Stomach smooth muscle (tissue), 2 donors: ENCODE results near the gene RNU4-1.
A peak's percentile ranks its signal among the peaks of the same experiment; 100 is the strongest.

Experiments
- H3K27ac ChIP-seq: one replicate; pipeline ENCODE4 v1.7.0; 2013; ENCODE audit warnings: mild to moderate bottlenecking, low read length, inconsistent platforms
- H3K27me3 ChIP-seq, 2 donors: one replicate each; pipeline ENCODE4 v1.7.0; 2013; ENCODE audit warnings: low read length in 2 of 2; ENCODE audit not compliant: insufficient read depth in 2 of 2, control insufficient read depth in 1 of 2
- H3K36me3 ChIP-seq, 2 donors: one replicate each; pipeline ENCODE4 v1.7.0; 2013; ENCODE audit warnings: low read length in 2 of 2; ENCODE audit not compliant: control insufficient read depth in 2 of 2, insufficient read depth in 2 of 2
- H3K4me1 ChIP-seq: one replicate; pipeline ENCODE4 v1.7.0; 2013; ENCODE audit warnings: low read length; ENCODE audit not compliant: control insufficient read depth, insufficient read depth
- H3K4me3 ChIP-seq, 2 donors: one replicate each; pipeline ENCODE4 v1.7.0; 2013; ENCODE audit warnings: low read length in 2 of 2
- H3K9ac ChIP-seq, 2 donors: one replicate each; pipeline ENCODE4 v1.7.0; 2013; ENCODE audit warnings: low read length in 2 of 2, mild to moderate bottlenecking in 1 of 2
- H3K9me3 ChIP-seq, 2 donors: one replicate each; pipeline ENCODE4 v1.7.0; 2013; ENCODE audit warnings: low read length in 2 of 2; ENCODE audit not compliant: control insufficient read depth in 2 of 2
- donor health status: healthy.
- donor health status: Pancreatic carcinoma.

The RNU4-1 gene

DNA sequence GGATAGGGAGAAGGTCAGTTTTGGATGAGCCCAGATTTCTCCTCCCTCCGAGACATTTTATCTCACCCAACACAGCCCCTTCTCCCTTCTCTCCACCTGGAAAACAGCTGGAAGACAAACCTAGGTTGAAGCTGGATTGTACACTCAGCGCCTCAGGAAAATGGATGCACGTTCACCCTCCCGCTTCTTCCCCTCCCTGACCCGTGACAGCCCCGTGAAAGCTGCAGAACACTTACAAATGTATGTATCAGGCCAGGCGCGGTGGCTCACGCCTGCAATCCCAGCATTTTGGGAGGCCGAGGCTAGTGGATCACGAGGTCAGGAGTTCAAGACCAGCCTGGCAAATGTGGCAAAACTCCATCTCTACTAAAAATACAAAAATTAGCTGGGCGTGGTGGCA is 5.5 kb downstream of the RNU4-1 start:
- no peaks in the 10 kb centered on the region for H3K36me3 ChIP-seq
- H3K9me3 ChIP-seq = no peaks in the 10 kb centered on the region

DNA sequence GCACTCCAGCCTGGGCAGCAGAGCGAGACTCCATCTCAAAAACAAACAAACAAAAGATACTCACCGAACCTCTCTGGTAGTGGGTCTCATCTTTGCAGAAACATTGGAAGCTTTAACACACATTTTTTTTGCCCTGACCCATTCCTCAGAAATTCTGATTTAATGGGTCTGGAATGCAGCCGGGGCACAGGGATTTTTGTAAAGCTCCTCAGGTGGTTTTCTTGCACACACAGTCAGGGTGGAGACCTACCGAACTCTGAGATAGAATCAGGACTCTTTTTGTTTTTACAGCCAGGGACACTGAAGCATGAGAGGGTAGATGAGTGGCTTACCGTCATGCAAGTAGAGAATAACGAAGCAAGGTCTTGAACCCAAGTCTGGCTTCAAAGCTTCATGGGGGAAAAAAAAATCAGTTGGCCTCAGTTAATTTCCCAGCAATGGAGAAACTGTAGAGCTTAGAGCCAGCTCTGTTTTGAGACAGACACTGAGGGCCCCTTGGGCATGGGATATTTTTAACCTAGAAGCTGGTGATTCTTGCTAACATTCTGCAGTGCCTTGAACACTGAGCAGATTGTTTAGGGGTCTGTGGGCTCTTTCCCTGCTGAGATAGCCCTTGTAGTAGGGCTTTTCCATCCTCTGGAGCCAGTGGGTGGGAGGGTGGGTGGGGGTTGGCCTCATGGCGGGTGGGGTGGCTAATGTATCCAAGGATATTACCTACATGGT is 6.1 kb downstream of the RNU4-1 start:
- Histone ChIP-seq H3K4me3 (no peak overlapping the region), H3K9ac (no peak overlapping the region), H3K9me3 (no peaks in the 10 kb centered on the region), H3K36me3 (no peaks in the 10 kb centered on the region), H3K27ac (no peak overlapping the region), H3K27me3 (no peaks in the 10 kb centered on the region), H3K4me1 (peaks cover 11% of the 10 kb centered on the region)

More for the DNA sequence above, 5.5 kb downstream of the RNU4-1 start:
- H3K27ac ChIP-seq = no peak overlapping the region
- H3K4me3 ChIP-seq = no peak overlapping the region
- peaks cover 13% of the 10 kb centered on the region for H3K4me1 ChIP-seq
- no peaks in the 10 kb centered on the region for H3K27me3 ChIP-seq
- H3K9ac ChIP-seq = no peak overlapping the region

DNA sequence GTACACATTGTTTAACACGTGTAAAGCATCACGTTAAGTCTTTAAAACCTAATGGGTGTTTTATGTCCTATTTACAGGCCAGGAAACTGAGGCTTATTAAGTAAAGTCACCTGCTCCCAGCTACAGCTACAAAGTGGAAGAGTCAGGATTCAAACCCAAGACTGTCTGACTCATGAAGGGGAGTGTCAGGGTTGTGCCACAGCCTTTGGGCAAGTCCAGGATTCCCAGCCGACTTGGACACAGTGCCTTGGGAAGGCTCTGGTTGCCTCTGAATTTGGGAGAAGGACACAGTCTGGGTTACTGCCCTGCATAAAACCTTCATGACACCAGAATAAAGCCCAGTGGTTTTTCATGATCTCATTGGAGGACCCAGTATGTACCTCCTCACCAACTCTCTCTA is 8.7 kb downstream of the RNU4-1 start:
- no peak overlapping the region for H3K4me3 ChIP-seq
- H3K27me3 ChIP-seq = no peaks in the 10 kb centered on the region
- no peaks in the 10 kb centered on the region for H3K36me3 ChIP-seq
- no peaks in the 10 kb centered on the region for H3K9me3 ChIP-seq
- H3K4me1 ChIP-seq = no peaks in the 10 kb centered on the region
- no peak overlapping the region for H3K27ac ChIP-seq
- no peak overlapping the region for H3K9ac ChIP-seq

DNA sequence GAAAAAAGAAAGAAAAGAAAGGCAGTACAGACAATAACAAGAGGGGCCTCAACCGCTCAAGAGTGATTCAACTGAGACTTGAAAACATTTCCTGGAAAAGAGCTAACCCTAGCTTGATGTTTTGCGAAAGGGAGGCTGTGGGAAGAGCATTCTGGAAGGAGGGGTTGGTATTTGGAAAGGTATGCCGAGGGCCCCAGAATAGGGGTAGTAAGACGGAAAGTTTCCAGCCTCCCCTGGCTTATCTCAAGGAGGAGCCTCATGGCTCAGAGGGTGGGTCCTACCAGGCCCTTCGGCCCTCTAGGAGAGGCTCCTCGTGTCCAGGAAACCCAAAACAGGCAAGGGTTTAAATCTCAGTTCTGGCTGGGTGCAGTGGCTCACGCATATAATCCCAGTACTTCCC is 9.7 kb downstream of the RNU4-1 start:
- Histone ChIP-seq H3K4me1 (no peaks in the 10 kb centered on the region), H3K27me3 (no peaks in the 10 kb centered on the region), H3K27ac (no peak overlapping the region), H3K9ac (no peak overlapping the region), H3K9me3 (no peaks in the 10 kb centered on the region), H3K36me3 (no peaks in the 10 kb centered on the region), H3K4me3 (no peak overlapping the region)

- Histone ChIP-seq H3K9me3 (no peaks in the 10 kb centered on the region), H3K4me3 (no peak overlapping the region), H3K36me3 (no peaks in the 10 kb centered on the region), H3K27ac (no peak overlapping the region), H3K9ac (no peak overlapping the region), H3K4me1 (no peaks in the 10 kb centered on the region), H3K27me3 (no peaks in the 10 kb centered on the region)
Measured at GRCh38 chr12:120278137-120279069, 14.6 kb downstream of the RNU4-1 start.

DNA sequence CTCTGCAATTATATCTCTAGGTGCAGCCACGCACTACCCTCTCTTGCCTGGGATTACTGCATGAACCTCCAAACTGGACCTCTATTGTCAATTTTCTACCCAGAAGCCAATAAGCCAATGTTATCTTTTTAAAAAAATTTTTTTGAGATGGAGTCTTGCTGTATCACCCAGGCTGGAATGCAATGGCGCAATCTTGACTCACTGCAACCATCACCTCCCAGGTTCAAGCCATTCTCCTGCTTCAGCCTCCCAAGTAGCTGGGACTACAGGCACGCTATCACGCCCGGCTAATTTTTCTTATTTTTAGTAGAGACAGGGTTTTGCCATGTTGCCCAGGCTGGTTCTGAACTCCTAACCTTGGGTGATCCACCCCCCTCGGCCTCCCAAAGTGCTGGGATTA is 16.3 kb downstream of the RNU4-1 start:
- H3K4me1 ChIP-seq = no peaks in the 10 kb centered on the region
- H3K9ac ChIP-seq = no peak overlapping the region
- H3K36me3 ChIP-seq = no peaks in the 10 kb centered on the region
- no peak overlapping the region for H3K27ac ChIP-seq
- no peaks in the 10 kb centered on the region for H3K9me3 ChIP-seq
- no peak overlapping the region for H3K4me3 ChIP-seq
- no peaks in the 10 kb centered on the region for H3K27me3 ChIP-seq

GRCh38 chr12:120267736-120268135 is 25.3 kb downstream of the RNU4-1 start:
- Histone ChIP-seq H3K9ac (no peak overlapping the region), H3K4me1 (peaks cover 28% of the 10 kb centered on the region), H3K27me3 (no peaks in the 10 kb centered on the region), H3K36me3 (no peaks in the 10 kb centered on the region), H3K27ac (no peak overlapping the region), H3K9me3 (no peaks in the 10 kb centered on the region), H3K4me3 (no peak overlapping the region)

DNA sequence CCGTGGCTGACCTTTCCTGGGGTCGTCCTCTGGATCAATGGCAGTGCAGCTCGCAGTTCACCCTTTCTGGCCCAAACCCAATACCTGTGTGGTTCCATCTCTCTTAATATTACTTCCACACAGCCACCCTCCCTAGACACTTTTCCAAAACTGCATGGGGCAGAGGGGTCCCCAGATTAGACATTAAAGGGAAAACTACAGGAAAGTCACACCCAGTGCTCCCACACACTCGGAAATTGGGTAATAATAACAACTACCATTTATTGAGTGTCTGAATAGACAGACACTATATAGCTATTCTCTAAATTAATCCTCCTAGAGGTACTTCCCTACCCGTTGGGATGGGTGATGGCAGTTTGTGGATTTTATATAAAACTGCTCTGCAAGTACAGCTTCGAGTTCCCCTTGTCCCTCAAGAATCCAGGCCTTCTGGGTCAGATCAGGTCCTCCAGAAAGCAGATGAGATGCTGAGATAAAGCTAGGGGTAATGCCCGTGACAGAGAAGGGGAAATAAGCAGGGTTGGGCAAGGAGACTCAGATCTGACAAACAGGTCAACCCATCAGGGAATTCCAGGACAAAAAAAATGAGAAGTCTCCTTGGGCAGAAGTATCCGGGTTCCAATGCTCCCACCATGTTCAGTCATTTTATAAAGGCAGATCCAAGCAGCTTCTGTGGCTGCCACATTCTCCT is 26.7 kb downstream of the RNU4-1 start:
- peaks cover 0 to 2% of the 10 kb centered on the region in 2 donors for H3K36me3 ChIP-seq
- no peaks in the 10 kb centered on the region for H3K9me3 ChIP-seq
- peaks cover 42% of the 10 kb centered on the region for H3K4me1 ChIP-seq
- H3K9ac ChIP-seq = no peak overlapping the region
- no peaks in the 10 kb centered on the region for H3K27me3 ChIP-seq
- H3K27ac ChIP-seq = no peak overlapping the region
- H3K4me3 ChIP-seq = peak overlapping the region in 1 of 2 donors; percentile 60

- Histone ChIP-seq H3K4me1 (peaks cover 42% of the 10 kb centered on the region), H3K9ac (peak within 1 kb of the TSS; percentile 74 to 82), H3K27ac (peak within 1 kb of the TSS; percentile 78), H3K27me3 (no peaks in the 10 kb centered on the region), H3K36me3 (peaks cover 0 to 2% of the 10 kb centered on the region in 2 donors), H3K4me3 (peak within 1 kb of the TSS; percentile 72 to 84), H3K9me3 (no peaks in the 10 kb centered on the region)
Measured at GRCh38 chr12:120265473-120266179, 27.4 kb downstream of the RNU4-1 start, which contains the start of gene PXN. PXN (minus strand) TSS chr12:120265730; CDS start chr12:120265629, 101 bp downstream.

DNA sequence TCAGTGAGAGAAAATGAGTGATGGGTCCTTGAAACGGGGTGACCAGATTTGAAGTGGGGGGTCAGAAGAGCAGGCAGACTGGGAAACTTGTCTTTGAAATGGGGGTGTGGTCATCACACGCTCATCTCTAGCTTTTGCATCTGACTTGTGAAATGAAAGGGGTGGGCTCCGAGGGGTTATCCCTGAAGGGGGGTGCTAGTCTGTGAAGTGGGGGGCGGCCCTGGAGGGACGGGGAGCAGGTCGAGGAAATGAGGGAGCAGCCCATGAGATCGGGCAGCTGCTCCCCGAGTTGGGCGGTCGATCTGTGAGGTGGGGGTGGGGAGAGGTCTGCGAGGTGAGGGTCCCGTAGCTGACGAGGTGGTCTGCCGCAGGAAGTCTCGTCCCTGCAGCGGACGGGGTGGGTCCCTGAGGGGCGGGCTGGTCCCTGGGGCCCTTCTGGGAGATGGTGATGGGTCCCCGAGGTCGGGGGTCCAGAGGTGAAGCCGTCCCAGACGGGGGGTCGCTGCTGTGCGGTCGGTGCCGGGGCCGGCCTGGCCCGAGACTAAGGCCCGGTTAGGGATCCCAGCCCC is 28.0 kb downstream of the RNU4-1 start:
- peak overlapping the region; percentile 72 to 84 for H3K4me3 ChIP-seq
- H3K36me3 ChIP-seq = peaks cover 0 to 2% of the 10 kb centered on the region in 2 donors
- H3K27me3 ChIP-seq = no peaks in the 10 kb centered on the region
- peak overlapping the region; percentile 74 to 82 for H3K9ac ChIP-seq
- peaks cover 46% of the 10 kb centered on the region for H3K4me1 ChIP-seq
- H3K27ac ChIP-seq = peak overlapping the region; percentile 78
- no peaks in the 10 kb centered on the region for H3K9me3 ChIP-seq
